Right cardiac atrium (tissue), 5 donors: ENCODE measurements around the gene TAF1B. TPM values are rescaled to one million over a fixed set of nuclear protein-coding genes. Genes with fewer than 3 reads are reported as not detected.

Experiments
- ATAC-seq, 2 donors: fragments of 200-7000 bp; cut with Tn5 transposase; one replicate each; pipeline versions ENCODE4 v1.8.0 to v1.9.1; 2020; ENCODE audit warnings: moderate library complexity in 2 of 2, mild to moderate bottlenecking in 1 of 2
- DNase-seq, 3 donors: peaks; one replicate each; pipeline ENCODE4 v3.0.0-alpha.2; 2020
- H3K27ac ChIP-seq: one replicate; pipeline ENCODE4 v1.5.1; 2013; ENCODE audit warnings: mild to moderate bottlenecking, low read length, control low read depth, moderate library complexity
- H3K27me3 ChIP-seq: one replicate; pipeline ENCODE4 v1.6.1; 2013; ENCODE audit not compliant: control insufficient read depth, insufficient read depth
- H3K4me1 ChIP-seq: one replicate; pipeline ENCODE4 v1.6.1; 2013; ENCODE audit warnings: low read length; ENCODE audit not compliant: control insufficient read depth, insufficient read depth
- H3K4me3 ChIP-seq: one replicate; pipeline ENCODE4 v1.5.1; 2013; ENCODE audit warnings: low read length, control low read depth
- H3K9me3 ChIP-seq: one replicate; pipeline ENCODE4 v1.6.1; 2013; ENCODE audit warnings: low read length; ENCODE audit not compliant: control insufficient read depth
- WGBS: extraction: QIAGEN DNeasy Blood & Tissue Kit; methylation state at CpG from one replicate; pipeline ENCODE4 v1.1.7; 2013; 5-methylcytosine and 5-hydroxymethylcytosine counted together
- intact Hi-C, 4 donors: fragments of 100-400 bp; cut with DNase I; formaldehyde crosslinking; loops; one replicate each; pipeline versions ENCODE4 v1.11.0 to v1.14.0; 2022 to 2023
- polyA plus RNA-seq: library from polyadenylated mRNA; stranded (reverse); fragments of 200-250 nt; gene quantifications from one replicate; pipeline ENCODE4 v1.2.3, GENCODE V29; 2013
- total RNA-seq, 4 donors: library from RNA; stranded (reverse); fragmentation: NEBNext Ultra II Directional; extraction: Animal tissue kit (Norgen Biotek cat#: 25700); gene quantifications; one replicate each; pipeline ENCODE4 v1.2.1, GENCODE V29; 2021
- donor health status: healthy with polysubstance abuse.
- donor health status: DM: no; HTN: yes; CAD: no.
- donor health status: DM: no; HTN: no; CAD: no.
- donor health status: DM: no; HTN: yes; CAD: no; lungs with severe emphysema.
- donor health status: DM: yes; HTN: yes; CAD: no.

TAF1B gene
- total and polyA plus RNA-seq, 5 donors, result 2.9 to 12.4 (median 9.2) TPM

GRCh38 chr2:9809064-9809356 lies 34.3 kb upstream of the TAF1B start:
- DNase-seq, result no peak
- no peak for ATAC-seq
- Histone ChIP-seq H3K9me3 (no peaks in the 10 kb centered on the region), H3K27ac (no peak overlapping the region), H3K4me3 (no peak overlapping the region), H3K4me1 (no peaks in the 10 kb centered on the region), H3K27me3 (no peaks in the 10 kb centered on the region)
- intact Hi-C loops, result no loop called here
- WGBS, result 95% methylated on average over 4 of the region's 4 CpGs

GRCh38 chr2:9809448-9810088 lies 33.7 kb upstream of the TAF1B start:
- ATAC-seq (no peak), DNase-seq (peak in 1 of 3 donors; percentile 51)
- no peak overlapping the region for H3K4me3 ChIP-seq
- intact Hi-C loops, result loop anchor here in 3 of 4 donors (5.0 to 10.0 kb wide), 4 partner anchors 235 to 285 kb away; partner anchors contain the start of gene KLF11 (in 1 of the 3)
- 92% methylated on average over 15 of the region's 15 CpGs for WGBS
- H3K27me3 ChIP-seq, result no peaks in the 10 kb centered on the region
- no peaks in the 10 kb centered on the region for H3K4me1 ChIP-seq
- H3K9me3 ChIP-seq, result no peaks in the 10 kb centered on the region
- no peak overlapping the region for H3K27ac ChIP-seq

- DNase-seq, result no peak
- Histone ChIP-seq H3K4me3 (no peak overlapping the region), H3K27ac (no peak overlapping the region), H3K27me3 (no peaks in the 10 kb centered on the region), H3K9me3 (no peaks in the 10 kb centered on the region), H3K4me1 (no peaks in the 10 kb centered on the region)
- intact Hi-C loops, result loop anchor here in 3 of 4 donors (5.0 to 10.0 kb wide), 4 partner anchors 234 to 284 kb away; partner anchors contain the start of gene KLF11 (in 1 of the 3)
- WGBS, result 85% methylated on average over 5 of the region's 5 CpGs
- ATAC-seq, result no peak
Measured at GRCh38 chr2:9811216-9811615, 32.1 kb upstream of the TAF1B start.

DNA sequence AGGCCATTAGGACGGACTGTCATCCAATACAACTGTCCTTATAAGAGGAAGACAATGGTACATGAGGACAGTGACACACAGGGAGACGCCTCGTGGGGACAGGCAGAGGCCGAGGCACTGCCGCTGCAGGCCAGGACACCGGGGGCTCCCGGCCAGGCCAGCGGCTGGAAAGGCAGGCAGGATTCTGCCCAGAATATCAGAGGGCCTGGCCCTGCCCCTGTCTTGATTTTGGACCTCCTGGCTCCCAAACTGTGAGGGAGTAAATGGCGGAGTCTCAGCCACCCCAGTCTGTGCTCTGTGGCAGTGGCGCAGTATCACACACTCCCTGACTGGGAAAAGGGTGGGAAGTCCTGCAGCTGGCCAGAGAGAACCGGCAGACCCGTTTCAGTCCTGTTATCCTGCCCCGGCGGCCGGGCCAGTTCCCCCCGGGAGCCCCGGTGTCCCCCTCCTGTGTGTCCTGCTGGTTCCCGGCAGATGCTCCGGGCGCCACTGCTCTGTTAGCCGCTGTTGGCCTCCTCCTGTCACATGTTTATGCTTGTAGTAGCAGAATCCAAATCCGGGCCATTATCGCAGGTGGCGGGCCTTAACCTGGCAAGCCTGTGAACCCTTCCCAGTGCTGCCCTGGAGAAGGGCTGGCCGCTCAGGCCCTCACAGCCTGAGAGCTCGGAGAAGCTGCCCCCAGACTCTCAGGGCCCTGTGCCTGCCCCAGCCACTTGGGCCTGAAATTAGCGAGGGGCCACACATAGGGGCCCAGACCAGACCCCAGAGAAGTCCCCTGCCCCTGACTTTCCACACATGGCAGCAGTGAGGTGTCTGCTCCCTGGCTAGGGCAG lies 31.4 kb upstream of the TAF1B start:
- Histone ChIP-seq H3K9me3 (no peaks in the 10 kb centered on the region), H3K27ac (no peak overlapping the region), H3K4me1 (no peaks in the 10 kb centered on the region), H3K4me3 (no peak overlapping the region), H3K27me3 (no peaks in the 10 kb centered on the region)
- no peak for ATAC-seq
- 87% methylated on average over 27 of the region's 27 CpGs for whole genome bisulfite sequencing
- intact Hi-C loops, result loop anchor here in 3 of 4 donors (5.0 to 10.0 kb wide), 4 partner anchors 233 to 283 kb away; partner anchors contain the start of gene KLF11 (in 1 of the 3)
- DNase-seq, result peak in 1 of 3 donors; percentile 45

DNA sequence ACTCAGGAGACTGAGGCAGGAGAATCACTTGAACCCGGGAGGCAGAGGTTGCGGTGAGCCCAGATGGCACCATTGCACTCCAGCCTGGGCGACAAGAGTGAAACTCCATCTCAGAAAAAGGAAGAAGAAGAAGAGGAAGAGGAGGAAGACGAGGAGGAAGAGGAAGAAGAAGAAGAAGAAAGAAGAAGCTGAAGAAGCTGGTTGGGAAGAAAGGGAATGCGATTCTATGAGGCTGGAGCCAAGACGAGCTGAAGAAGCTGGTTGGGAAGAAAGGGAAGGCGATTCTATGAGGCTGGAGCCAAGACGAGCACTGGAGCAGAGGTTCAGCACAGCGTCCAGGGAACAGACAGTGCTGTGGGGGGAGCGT lies 30.3 kb upstream of the TAF1B start:
- WGBS, result 69% methylated on average over 10 of the region's 10 CpGs

DNA sequence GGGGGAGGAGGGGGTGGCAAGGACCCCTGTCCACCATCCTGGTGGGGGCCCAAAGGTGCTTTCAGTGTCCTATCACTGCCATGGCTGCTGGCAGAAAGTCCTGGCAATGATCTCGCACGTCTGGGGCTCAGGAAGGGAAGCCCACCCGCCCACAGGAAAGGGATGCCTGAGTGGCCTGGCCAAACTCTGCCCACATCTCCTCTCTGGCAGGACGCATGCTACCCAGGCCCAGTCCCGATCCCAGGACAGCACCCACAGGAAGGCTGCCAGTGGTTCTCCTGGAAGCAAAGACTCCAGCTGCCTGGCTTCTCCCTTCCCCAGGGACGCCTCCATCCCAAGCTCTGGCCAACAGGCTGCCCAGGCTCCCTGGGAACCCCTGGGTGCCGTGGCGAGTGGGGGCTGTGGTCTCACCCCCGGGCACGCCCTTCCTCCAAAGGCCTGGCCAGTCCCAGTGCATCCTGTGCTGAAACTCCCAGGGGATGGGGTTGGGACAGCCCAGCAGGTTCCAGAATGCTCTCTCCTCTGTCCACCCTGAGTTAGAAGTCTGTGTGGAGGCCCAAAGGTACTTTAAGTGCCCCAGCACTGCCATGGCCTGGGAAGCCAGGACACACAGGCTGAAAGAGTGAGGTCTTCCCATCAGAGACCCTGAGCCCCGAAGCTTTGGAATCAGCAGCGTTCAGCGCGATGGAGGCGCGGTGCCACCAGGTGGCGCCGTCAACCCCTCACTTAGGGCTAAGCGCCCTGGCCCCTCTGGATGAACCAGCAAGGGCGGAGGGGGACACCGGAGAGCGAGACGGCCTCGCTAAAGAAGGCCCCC lies 29.8 kb upstream of the TAF1B start:
- ATAC-seq (peak; percentile 80 to 88), DNase-seq (peak; percentile 74 to 91 (median 91))
- 13% methylated on average over 24 of the region's 24 CpGs for WGBS
- H3K27me3 ChIP-seq, result no peaks in the 10 kb centered on the region
- no peak overlapping the region for H3K27ac ChIP-seq
- no peak overlapping the region for H3K4me3 ChIP-seq
- intact Hi-C loops, result loop anchor here in 3 of 4 donors (5.0 to 10.0 kb wide), 4 partner anchors 231 to 281 kb away; partner anchors contain the start of gene KLF11 (in 1 of the 3)
- H3K9me3 ChIP-seq, result no peaks in the 10 kb centered on the region
- H3K4me1 ChIP-seq, result no peaks in the 10 kb centered on the region

More for the DNA sequence above, 30.3 kb upstream of the TAF1B start:
- intact Hi-C loops, result loop anchor here in 3 of 4 donors (5.0 to 10.0 kb wide), 4 partner anchors 232 to 282 kb away; partner anchors contain the start of gene KLF11 (in 1 of the 3)
- H3K27me3 ChIP-seq, result no peaks in the 10 kb centered on the region
- DNase-seq, result no peak
- H3K27ac ChIP-seq, result no peak overlapping the region
- no peaks in the 10 kb centered on the region for H3K9me3 ChIP-seq
- no peak overlapping the region for H3K4me3 ChIP-seq
- no peaks in the 10 kb centered on the region for H3K4me1 ChIP-seq
- peak in 1 of 2 donors; percentile 5 for ATAC-seq

- no peak overlapping the region for H3K27ac ChIP-seq
- no peak overlapping the region for H3K4me3 ChIP-seq
- H3K4me1 ChIP-seq, result no peaks in the 10 kb centered on the region
- no peaks in the 10 kb centered on the region for H3K27me3 ChIP-seq
- peak; percentile 13 to 15 for ATAC-seq
- no peaks in the 10 kb centered on the region for H3K9me3 ChIP-seq
- WGBS, result 66% methylated on average over 24 of the region's 24 CpGs
- intact Hi-C loops, result loop anchor here in 3 of 4 donors (5.0 to 10.0 kb wide), 4 partner anchors 231 to 281 kb away; partner anchors contain the start of gene KLF11 (in 1 of the 3)
- peak in 1 of 3 donors; percentile 38 for DNase-seq
Measured at GRCh38 chr2:9814129-9814868, 29.0 kb upstream of the TAF1B start.

DNA sequence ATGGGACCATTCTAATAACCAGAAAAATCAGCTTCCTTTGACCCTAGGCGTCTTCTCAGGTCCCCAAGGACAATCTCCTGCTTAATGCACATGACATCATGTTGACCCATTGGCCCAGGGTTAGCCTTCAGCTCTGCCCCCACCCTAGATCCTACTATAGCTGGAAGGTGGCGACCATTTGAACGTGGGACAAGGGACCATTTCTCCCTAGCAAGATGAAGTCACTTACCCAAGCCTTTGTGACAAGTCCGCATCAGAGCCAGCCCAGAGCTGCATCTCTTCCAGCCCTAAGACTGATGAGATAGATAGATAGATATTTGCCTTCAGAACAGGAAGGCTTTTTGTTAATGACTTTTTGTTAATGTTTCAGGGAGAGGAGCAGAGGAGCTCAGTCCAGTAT lies 28.2 kb upstream of the TAF1B start:
- Histone ChIP-seq H3K4me1 (no peaks in the 10 kb centered on the region), H3K9me3 (no peaks in the 10 kb centered on the region), H3K4me3 (no peak overlapping the region), H3K27ac (no peak overlapping the region), H3K27me3 (no peaks in the 10 kb centered on the region)
- no peak for DNase-seq
- intact Hi-C loops, result loop anchor here in 3 of 4 donors (5.0 to 10.0 kb wide), 4 partner anchors 230 to 280 kb away; partner anchors contain the start of gene KLF11 (in 1 of the 3)
- ATAC-seq, result no peak
- WGBS, result 92% methylated on average over 4 of the region's 4 CpGs

DNA sequence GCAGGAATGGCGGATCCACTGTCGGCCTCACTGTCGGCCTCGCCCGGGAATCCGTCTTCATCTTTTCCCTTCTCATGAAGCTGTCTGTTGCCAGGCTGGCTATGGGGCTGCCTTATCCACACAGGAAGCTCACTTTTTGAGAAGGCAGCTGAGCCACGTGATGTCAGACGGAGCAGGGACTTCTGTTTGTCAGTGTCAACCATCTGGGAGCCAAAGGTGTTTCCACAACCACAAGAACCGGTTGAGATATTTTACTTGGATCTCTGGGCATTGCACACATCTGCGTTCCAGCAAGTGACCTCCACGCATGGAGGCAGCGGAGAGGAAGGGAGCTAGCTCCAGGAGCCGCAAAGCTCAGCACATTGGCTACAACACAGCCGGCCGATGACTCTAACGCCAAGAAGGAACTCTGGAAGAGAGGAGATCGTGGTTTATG lies 27.4 kb upstream of the TAF1B start:
- Histone ChIP-seq H3K27ac (no peak overlapping the region), H3K4me1 (no peaks in the 10 kb centered on the region), H3K9me3 (no peaks in the 10 kb centered on the region), H3K27me3 (no peaks in the 10 kb centered on the region), H3K4me3 (no peak overlapping the region)
- peak in 1 of 3 donors; percentile 41 for DNase-seq
- WGBS, result 81% methylated on average over 17 of the region's 17 CpGs
- intact Hi-C loops, result loop anchor here in 3 of 4 donors (5.0 to 10.0 kb wide), 4 partner anchors 229 to 279 kb away; partner anchors contain the start of gene KLF11 (in 1 of the 3)
- ATAC-seq, result no peak

- intact Hi-C loops, result loop anchor here in 3 of 4 donors (5.0 to 10.0 kb wide), 4 partner anchors 227 to 277 kb away; partner anchors contain the start of gene KLF11 (in 1 of the 3)
- ATAC-seq, result no peak
Measured at GRCh38 chr2:9818097-9818496, 25.2 kb upstream of the TAF1B start.

More at GRCh38 chr2:9818097-9818496, 25.2 kb upstream of the TAF1B start:
- H3K27me3 ChIP-seq, result no peaks in the 10 kb centered on the region
- no peak overlapping the region for H3K4me3 ChIP-seq
- DNase-seq, result no peak
- no peak overlapping the region for H3K27ac ChIP-seq
- 88% methylated on average over 2 of the region's 2 CpGs for WGBS
- H3K4me1 ChIP-seq, result no peaks in the 10 kb centered on the region
- no peaks in the 10 kb centered on the region for H3K9me3 ChIP-seq
